Spleen (tissue), 11 donors: ENCODE measurements around the gene MMP14. TPM values are rescaled to one million over a fixed set of nuclear protein-coding genes. Genes with fewer than 3 reads are reported as not detected.
A peak's percentile ranks its signal among the peaks of the same experiment; 100 is the strongest.

Experiments
- DNase-seq: peaks from one replicate; pipeline ENCODE4 v3.0.0-alpha.2; 2020
- H3K27ac ChIP-seq, 8 donors: fragments of 200-600 bp; sonication (generic) in 7 of 8; 1 replicate in 4 of 8; 2 replicates in 4 of 8; pipeline versions ENCODE4 v1.5.0 to v1.8.0; 2016 to 2021; ENCODE audit warnings: inconsistent platforms in 4 of 8, mild to moderate bottlenecking in 4 of 8, moderate library complexity in 1 of 8
- H3K27me3 ChIP-seq, 7 donors: fragments of 200-600 bp; sonication (generic) in 6 of 7; replicated peaks in 1 of 7; 1 replicate in 4 of 7; 2 replicates in 3 of 7; pipeline versions ENCODE4 v1.5.0 to v1.8.0; 2016 to 2021; ENCODE audit warnings: inconsistent platforms in 3 of 7, mild to moderate bottlenecking in 1 of 7
- H3K36me3 ChIP-seq, 6 donors: fragments of 200-600 bp; sonication (generic) in 5 of 6; 1 replicate in 4 of 6; 2 replicates in 2 of 6; pipeline versions ENCODE4 v1.5.0 to v1.8.0; 2016 to 2021; ENCODE audit warnings: inconsistent platforms in 2 of 6
- H3K4me1 ChIP-seq, 6 donors: fragments of 200-600 bp; sonication (generic) in 5 of 6; 1 replicate in 3 of 6; 2 replicates in 3 of 6; pipeline versions ENCODE4 v1.5.0 to v1.8.0; 2016 to 2021; ENCODE audit warnings: inconsistent platforms in 3 of 6
- H3K4me3 ChIP-seq, 8 donors: fragments of 200-600 bp; sonication (generic) in 7 of 8; 1 replicate in 4 of 8; 2 replicates in 4 of 8; pipeline versions ENCODE4 v1.5.0 to v1.8.0; 2016 to 2021; ENCODE audit warnings: inconsistent platforms in 4 of 8, mild to moderate bottlenecking in 4 of 8, moderate library complexity in 2 of 8
- H3K9me3 ChIP-seq, 8 donors: fragments of 200-600 bp; sonication (generic) in 7 of 8; 1 replicate in 4 of 8; 2 replicates in 4 of 8; pipeline versions ENCODE4 v1.5.0 to v1.8.0; 2016 to 2021; ENCODE audit warnings: inconsistent platforms in 4 of 8
- POLR2A ChIP-seq, 3 donors: fragments of 450-650 bp; IDR thresholded peaks; one replicate each; pipeline ENCODE4 v1.5.1; 2017; ENCODE audit warnings: antibody characterized with exemption in 3 of 3, mild to moderate bottlenecking in 1 of 3
- POLR2AphosphoS5 ChIP-seq, 3 donors: sonication (generic); formaldehyde crosslinking; IDR thresholded peaks; one replicate each; pipeline ENCODE4 v1.5.1; 2017; ENCODE audit warnings: antibody characterized with exemption in 3 of 3
- WGBS, 5 donors: extraction: QIAGEN DNeasy Blood & Tissue Kit in 3 of 5; methylation state at CpG; one replicate each; pipeline versions ENCODE4 v1.1.5 to v1.1.7; 2013 to 2018; 5-methylcytosine and 5-hydroxymethylcytosine counted together
- intact Hi-C: fragments of 100-400 bp; cut with DNase I; formaldehyde crosslinking; loops from one replicate; pipeline ENCODE4 v1.15.0; 2023; ENCODE audit warnings: low total_unique reads
- polyA plus RNA-seq, 3 donors: library from polyadenylated mRNA; stranded (reverse); fragments of 200-250 nt; gene quantifications; one replicate each; pipeline ENCODE4 v1.2.1, GENCODE V29; 2013
- total RNA-seq, 7 donors: library from RNA; depleted of rRNA in 3 of 7; stranded (reverse); fragments of >200 nt in 3 of 7; fragmentation: NEBNext Ultra II Directional in 4 of 7; extraction: Animal tissue kit (Norgen Biotek cat#: 25700) in 4 of 7; gene quantifications; one replicate each; pipeline versions ENCODE4 v1.1.0 to v1.2.1, GENCODE V29; 2016 to 2021
- TF ChIP-seq, protein P1 (sequence below), 11 experiments: fragments of 200-600 bp in 7 of 11; fragments of 450-650 bp in 4 of 11; sonication (generic) in 4 of 11; IDR thresholded peaks in 8 of 11; conservative IDR thresholded peaks in 3 of 11; 1 replicate in 7 of 11; 2 replicates in 4 of 11; pipeline versions ENCODE4 v1.4.0 to v1.8.0; 2016 to 2021; ENCODE audit warnings: antibody characterized with exemption in 11 of 11, inconsistent platforms in 4 of 11, mild to moderate bottlenecking in 1 of 11
- donor health status: healthy with polysubstance abuse.
- donor health status: DM: no; HTN: no; CAD: no; lungs with moderate emphysema.
- donor health status: DM: no; HTN: no; CAD: no.
- donor health status: Bipolar disorder and iron deficiency.
- donor health status: healthy.
- donor health status: DM: no; HTN: no; CAD: no.
- donor health status: DM: yes; HTN: yes; CAD: no.

The MMP14 gene
- total and polyA plus RNA-seq, 10 donors = 6.6 to 126 (median 60.9) TPM

GRCh38 chr14:22887990-22888378, 51.6 kb downstream of the MMP14 start:
- WGBS, 5 donors = 49 to 73% (median 64%) methylated on average over 3 to 5 of the region's 5 CpGs
- Histone ChIP-seq H3K4me3 (peak overlapping the region in 7 of 8 donors; percentile 28 to 74 (median 56)), H3K9me3 (no peaks in the 10 kb centered on the region), H3K27me3 (peaks cover 0 to 13% (median 0%) of the 10 kb centered on the region in 7 donors), H3K27ac (peak overlapping the region; percentile 61 to 88 (median 82)), H3K36me3 (peaks cover 0 to 8% (median 0%) of the 10 kb centered on the region in 6 donors), H3K4me1 (peaks cover 10 to 60% (median 36%) of the 10 kb centered on the region in 6 donors)
- peak; percentile 91 for DNase-seq
- no peak for TF ChIP-seq POLR2A (IDR thresholded peaks at IDR 0.05)
- TF ChIP-seq, protein P1, sequence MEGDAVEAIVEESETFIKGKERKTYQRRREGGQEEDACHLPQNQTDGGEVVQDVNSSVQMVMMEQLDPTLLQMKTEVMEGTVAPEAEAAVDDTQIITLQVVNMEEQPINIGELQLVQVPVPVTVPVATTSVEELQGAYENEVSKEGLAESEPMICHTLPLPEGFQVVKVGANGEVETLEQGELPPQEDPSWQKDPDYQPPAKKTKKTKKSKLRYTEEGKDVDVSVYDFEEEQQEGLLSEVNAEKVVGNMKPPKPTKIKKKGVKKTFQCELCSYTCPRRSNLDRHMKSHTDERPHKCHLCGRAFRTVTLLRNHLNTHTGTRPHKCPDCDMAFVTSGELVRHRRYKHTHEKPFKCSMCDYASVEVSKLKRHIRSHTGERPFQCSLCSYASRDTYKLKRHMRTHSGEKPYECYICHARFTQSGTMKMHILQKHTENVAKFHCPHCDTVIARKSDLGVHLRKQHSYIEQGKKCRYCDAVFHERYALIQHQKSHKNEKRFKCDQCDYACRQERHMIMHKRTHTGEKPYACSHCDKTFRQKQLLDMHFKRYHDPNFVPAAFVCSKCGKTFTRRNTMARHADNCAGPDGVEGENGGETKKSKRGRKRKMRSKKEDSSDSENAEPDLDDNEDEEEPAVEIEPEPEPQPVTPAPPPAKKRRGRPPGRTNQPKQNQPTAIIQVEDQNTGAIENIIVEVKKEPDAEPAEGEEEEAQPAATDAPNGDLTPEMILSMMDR (IDR thresholded peaks at IDR 0.05 in 8 of 11, conservative IDR thresholded peaks at IDR 0.05 in 3 of 11) = no peak
- peak; percentile 60 to 80 (median 62) for TF ChIP-seq POLR2AphosphoS5 (IDR thresholded peaks at IDR 0.05)
- intact Hi-C loops = no loop called here

- Histone ChIP-seq H3K27ac (peak overlapping the region in 7 of 8 donors; percentile 72 to 88 (median 83)), H3K9me3 (no peaks in the 10 kb centered on the region), H3K4me1 (peaks cover 10 to 54% (median 33%) of the 10 kb centered on the region in 6 donors), H3K4me3 (peak overlapping the region in 1 of 8 donors; percentile 74), H3K27me3 (peaks cover 0 to 13% (median 0%) of the 10 kb centered on the region in 7 donors), H3K36me3 (peaks cover 0 to 13% (median 0%) of the 10 kb centered on the region in 6 donors)
- DNase-seq = no peak
- TF ChIP-seq, protein P1 (IDR thresholded peaks at IDR 0.05 in 8 of 11, conservative IDR thresholded peaks at IDR 0.05 in 3 of 11) = no peak
- peak in 1 of 3 donors; percentile 23 for TF ChIP-seq POLR2AphosphoS5 (IDR thresholded peaks at IDR 0.05)
- intact Hi-C loops = no loop called here
- WGBS, 5 donors = 39 to 67% (median 59%) methylated on average over 2 to 4 of the region's 4 CpGs
These were observed 52.3 kb downstream of the MMP14 start for GRCh38 chr14:22888662-22889061.

DNA sequence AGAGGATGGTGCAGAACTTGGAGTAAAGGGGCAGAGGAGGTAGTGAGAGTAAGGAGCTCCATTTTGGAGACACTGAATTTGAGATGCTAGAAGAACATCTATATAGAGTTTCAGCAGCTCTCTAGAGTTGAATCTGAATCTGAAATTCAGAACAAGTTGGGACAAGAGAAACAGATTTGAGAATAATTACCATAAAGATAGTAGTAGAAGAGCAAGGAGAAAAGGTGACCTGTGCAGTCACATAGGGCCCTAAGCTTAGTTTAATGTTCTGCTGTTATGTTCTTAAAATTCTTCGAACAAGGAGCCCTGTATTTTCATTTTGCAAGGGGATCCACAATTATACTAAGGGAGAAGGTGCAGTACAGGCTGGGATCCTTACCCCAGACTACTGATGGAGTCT, 54.0 kb downstream of the MMP14 start:
- TF ChIP-seq, protein P1 (IDR thresholded peaks at IDR 0.05 in 8 of 11, conservative IDR thresholded peaks at IDR 0.05 in 3 of 11) = no peak
- no peak for TF ChIP-seq POLR2AphosphoS5 (IDR thresholded peaks at IDR 0.05)
- no peak for TF ChIP-seq POLR2A (IDR thresholded peaks at IDR 0.05)
- H3K4me1 ChIP-seq = peaks cover 10 to 43% (median 33%) of the 10 kb centered on the region in 6 donors
- no peak overlapping the region for H3K27ac ChIP-seq
- peaks cover 0 to 13% (median 0%) of the 10 kb centered on the region in 7 donors for H3K27me3 ChIP-seq
- 89 to 100% (median 96%) methylated on average over 1 of the region's 1 CpG for WGBS, 5 donors
- H3K9me3 ChIP-seq = no peaks in the 10 kb centered on the region
- no peak overlapping the region for H3K4me3 ChIP-seq
- no peak for DNase-seq
- peaks cover 0 to 23% (median 0%) of the 10 kb centered on the region in 6 donors for H3K36me3 ChIP-seq
- intact Hi-C loops = no loop called here

DNA sequence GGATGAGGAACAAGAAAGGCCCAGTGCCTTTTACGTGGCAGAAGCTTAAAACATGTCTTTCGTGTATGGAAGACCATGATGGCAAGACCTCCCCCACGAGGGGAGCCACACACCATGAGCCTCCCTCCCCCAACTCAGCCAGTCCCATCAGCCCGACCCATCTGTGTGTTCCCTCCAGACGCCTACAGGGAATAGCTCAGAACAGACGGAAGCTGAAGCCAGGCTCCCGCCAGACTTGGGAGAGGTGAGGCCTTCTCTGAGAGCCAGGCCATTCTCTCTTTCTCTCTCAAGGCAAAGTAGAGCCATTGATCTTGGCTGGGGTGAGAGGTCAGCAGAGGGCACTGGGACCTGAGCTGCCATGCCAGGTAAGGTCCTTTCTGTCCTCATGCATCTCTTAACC, 56.1 kb downstream of the MMP14 start:
- no peak for DNase-seq
- no peaks in the 10 kb centered on the region for H3K27me3 ChIP-seq
- no peak overlapping the region for H3K4me3 ChIP-seq
- peaks cover 0 to 33% (median 0%) of the 10 kb centered on the region in 6 donors for H3K36me3 ChIP-seq
- no peak overlapping the region for H3K27ac ChIP-seq
- WGBS, 5 donors = 88 to 95% (median 93%) methylated on average over 7 of the region's 7 CpGs
- intact Hi-C loops = no loop called here
- no peaks in the 10 kb centered on the region for H3K9me3 ChIP-seq
- peaks cover 7 to 22% (median 16%) of the 10 kb centered on the region in 6 donors for H3K4me1 ChIP-seq
- TF ChIP-seq, protein P1 (IDR thresholded peaks at IDR 0.05 in 8 of 11, conservative IDR thresholded peaks at IDR 0.05 in 3 of 11) = no peak
- TF ChIP-seq POLR2AphosphoS5 (IDR thresholded peaks at IDR 0.05) (no peak), POLR2A (IDR thresholded peaks at IDR 0.05) (no peak)
